GM12891 (cell line): Measurements from ENCODE around the gene ZC3H7A.

Experiments used
- DNase-seq: peaks from one replicate; pipeline ENCODE4 v3.0.0; 2011; ENCODE audit warnings: low spot score; ENCODE audit not compliant: insufficient read length
- FAIRE-seq: peaks from 2 replicates; lab custom pipeline; 2011; peaks lifted over from hg19 to GRCh38; lab: Jason Lieb, UNC
- PAX5 ChIP-seq: IDR thresholded peaks from 2 replicates; pipeline ENCODE4 v1.6.1; 2011; ENCODE audit warnings: low read length, moderate library complexity, mild to moderate bottlenecking; ENCODE audit not compliant: insufficient read depth, severe bottlenecking
- POLR2A ChIP-seq: IDR thresholded peaks from 2 replicates; pipeline ENCODE4 v1.6.1; 2011; ENCODE audit warnings: low read depth, low read length, control low read depth
- POLR2AphosphoS5 ChIP-seq: IDR thresholded peaks from 2 replicates; pipeline ENCODE4 v1.6.1; 2011; ENCODE audit warnings: low read depth, low read length, control low read depth
- POU2F2 ChIP-seq: IDR thresholded peaks from 2 replicates; pipeline ENCODE4 v1.6.1; 2011; ENCODE audit warnings: low read depth, mild to moderate bottlenecking, control low read depth, low read length, moderate library complexity
- SPI1 ChIP-seq: IDR thresholded peaks from 2 replicates; pipeline ENCODE4 v1.6.1; 2011; ENCODE audit warnings: low read depth, low read length, control low read depth
- TAF1 ChIP-seq: IDR thresholded peaks from 2 replicates; pipeline ENCODE4 v1.6.1; 2011; ENCODE audit warnings: low read depth, low read length, control low read depth

ZC3H7A gene

DNA sequence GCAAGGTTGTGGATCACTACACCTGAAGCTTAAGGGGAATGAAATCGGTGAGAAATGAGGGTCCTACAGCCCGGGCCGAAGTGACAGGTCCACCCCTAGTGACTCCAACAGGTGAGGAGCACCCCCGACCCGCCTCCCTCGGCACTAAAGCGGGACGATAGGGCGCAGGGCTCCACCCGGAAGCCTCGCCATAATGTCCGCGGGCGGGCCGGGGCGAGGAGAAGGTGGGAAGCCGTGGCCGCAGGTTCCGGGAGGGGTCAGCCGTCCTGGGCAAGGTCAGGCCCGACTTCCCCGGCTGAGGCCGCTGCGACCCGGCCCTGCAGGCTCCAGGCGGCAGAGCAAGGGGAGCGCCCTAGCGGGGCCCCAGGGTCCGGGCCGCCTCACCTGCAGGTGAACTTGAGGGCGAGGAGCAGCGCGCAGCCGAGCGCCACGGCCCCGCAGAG is 54.9 kb downstream of the ZC3H7A start:
- DNase-seq (peak; percentile 38), FAIRE-seq (peak; percentile 35)
- TF ChIP-seq POLR2A = no peak
- no peak for TF ChIP-seq SPI1
- TF ChIP-seq POLR2AphosphoS5 = no peak; the same call in 1 of the 2 replicates
- TF ChIP-seq TAF1 = no peak; the same call in 1 of the 2 replicates
- TF ChIP-seq PAX5 = no peak
- TF ChIP-seq POU2F2 = no peak

DNA sequence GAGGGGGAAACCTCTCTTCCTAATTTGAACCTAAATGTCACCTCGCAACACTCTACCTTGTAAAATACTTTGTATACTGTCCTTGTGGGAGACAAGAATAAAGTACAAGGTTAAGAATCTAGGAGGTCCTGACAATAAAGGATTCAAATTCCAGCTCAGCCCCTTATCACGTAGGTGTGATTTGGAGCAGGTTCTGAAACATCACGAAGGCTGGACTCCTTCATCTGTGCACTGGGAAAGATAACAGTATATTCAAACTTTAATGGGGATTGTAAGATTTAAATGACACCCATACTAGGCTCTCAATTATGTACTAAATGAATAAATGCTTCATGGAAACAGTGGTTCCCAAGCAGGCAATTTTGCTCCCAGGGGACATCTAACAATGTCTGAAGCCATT is 56.5 kb downstream of the ZC3H7A start:
- FAIRE-seq (no peak), DNase-seq (no peak)
- no peak for TF ChIP-seq PAX5
- TF ChIP-seq POLR2A = no peak
- no peak for TF ChIP-seq SPI1
- TF ChIP-seq TAF1 = no peak
- no peak for TF ChIP-seq POLR2AphosphoS5
- no peak for TF ChIP-seq POU2F2

DNA sequence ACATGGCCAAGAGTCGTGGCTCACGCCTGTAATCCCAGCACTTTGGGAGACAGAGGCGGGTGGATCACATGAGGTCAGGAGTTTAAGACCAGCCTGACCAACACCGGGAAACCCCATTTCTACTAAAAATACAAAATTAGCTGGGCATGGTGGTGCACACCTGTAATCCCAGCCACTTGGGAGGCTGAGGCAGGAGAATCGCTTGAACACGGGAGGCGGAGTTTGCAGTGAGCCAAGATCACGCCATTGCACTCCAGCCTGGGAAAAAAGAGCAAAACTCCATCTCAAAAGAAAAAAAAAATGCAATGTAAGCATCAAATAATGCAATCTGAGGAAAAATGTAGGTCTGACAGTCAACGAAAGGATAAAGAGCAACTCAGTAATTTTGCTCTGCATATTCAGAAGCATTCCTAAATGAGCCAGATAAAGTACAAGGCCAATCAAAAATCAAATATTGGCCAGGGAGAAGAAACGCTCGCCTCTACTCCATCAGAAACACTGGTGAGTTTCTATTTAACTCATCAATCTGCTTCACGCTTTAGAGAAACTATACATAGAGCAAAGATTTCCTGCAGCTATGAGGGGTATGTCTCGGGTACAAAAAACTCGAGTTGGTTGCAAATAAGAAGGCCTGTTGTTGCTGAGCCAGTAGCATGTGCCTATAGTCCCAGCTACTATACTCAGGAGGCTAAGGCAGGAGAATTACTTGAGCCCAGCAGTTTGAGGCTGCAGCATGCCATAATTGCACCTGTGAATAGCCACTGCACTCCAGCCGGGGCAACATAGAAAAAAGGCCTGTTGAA is 58.1 kb downstream of the ZC3H7A start:
- FAIRE-seq = no peak
- TF ChIP-seq POU2F2 = no peak
- no peak for TF ChIP-seq POLR2AphosphoS5
- no peak for TF ChIP-seq TAF1
- no peak for TF ChIP-seq PAX5
- no peak for TF ChIP-seq SPI1
- no peak for TF ChIP-seq POLR2A
- DNase-seq = no peak

DNA sequence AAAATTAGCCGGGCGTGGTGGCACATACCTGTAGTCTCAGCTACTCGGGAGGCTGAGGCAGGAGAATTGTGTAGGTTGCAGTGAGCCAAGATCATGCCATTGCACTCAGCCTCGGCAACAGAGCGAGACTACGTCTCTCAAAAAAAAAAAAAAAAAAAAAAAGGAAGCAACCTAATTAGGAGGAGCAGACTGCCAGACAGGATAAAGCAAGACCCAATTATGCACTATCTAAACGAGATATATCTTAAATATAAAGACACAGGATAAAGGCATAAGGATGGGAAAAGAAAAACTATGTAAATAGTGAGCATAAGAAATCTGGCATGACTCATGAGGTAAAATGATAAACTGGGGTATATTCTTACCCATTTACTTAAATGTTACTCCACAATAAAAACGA is 59.3 kb downstream of the ZC3H7A start:
- DNase-seq (no peak), FAIRE-seq (no peak)

DNA sequence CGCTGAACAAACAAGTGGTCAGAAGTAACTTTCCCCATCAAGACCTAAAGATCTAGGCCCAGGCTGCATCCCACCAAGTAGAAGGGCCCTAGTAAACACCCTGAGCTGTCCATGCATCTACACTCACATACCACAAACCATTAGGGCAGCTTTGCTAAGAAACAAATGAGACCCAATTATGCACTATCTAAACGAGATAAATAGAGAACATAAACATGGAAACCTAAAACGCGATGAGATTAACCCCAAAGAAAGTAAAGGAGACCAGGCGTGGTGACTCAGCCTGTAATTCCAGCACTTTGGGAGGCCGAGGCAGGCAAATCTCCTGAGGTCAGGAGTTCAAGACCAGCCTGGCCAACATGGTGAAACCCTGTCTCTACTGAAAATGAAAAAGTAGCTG is 60.2 kb downstream of the ZC3H7A start:
- no peak for DNase-seq
- FAIRE-seq = no peak
- TF ChIP-seq POLR2A (no peak), SPI1 (no peak), TAF1 (no peak), POLR2AphosphoS5 (no peak), PAX5 (no peak), POU2F2 (no peak)

More for the DNA sequence above, 59.3 kb downstream of the ZC3H7A start:
- TF ChIP-seq TAF1 (no peak), POLR2AphosphoS5 (no peak), PAX5 (no peak), SPI1 (no peak), POU2F2 (no peak), POLR2A (no peak)

DNA sequence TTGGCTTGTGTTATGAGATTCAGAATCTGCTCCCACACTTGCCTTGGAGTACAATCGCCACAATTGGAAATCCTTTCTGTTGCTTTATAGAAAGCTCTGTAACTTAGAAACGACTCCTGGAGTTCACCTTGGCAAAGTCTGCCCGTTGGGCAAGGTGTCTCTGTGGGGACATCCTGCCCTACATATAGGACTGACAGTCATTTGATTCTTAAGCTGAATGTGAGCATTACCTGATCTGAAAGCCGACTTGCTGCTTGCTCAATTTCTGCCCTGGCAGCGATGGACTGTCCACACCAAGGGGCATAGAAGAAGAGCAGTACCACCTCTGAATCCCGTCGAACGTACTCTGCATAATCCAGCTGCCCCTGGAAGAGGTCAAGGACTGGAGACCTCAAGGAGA is 61.3 kb downstream of the ZC3H7A start:
- DNase-seq (no peak), FAIRE-seq (no peak)
- TF ChIP-seq PAX5 (no peak), POU2F2 (no peak), TAF1 (no peak)

DNA sequence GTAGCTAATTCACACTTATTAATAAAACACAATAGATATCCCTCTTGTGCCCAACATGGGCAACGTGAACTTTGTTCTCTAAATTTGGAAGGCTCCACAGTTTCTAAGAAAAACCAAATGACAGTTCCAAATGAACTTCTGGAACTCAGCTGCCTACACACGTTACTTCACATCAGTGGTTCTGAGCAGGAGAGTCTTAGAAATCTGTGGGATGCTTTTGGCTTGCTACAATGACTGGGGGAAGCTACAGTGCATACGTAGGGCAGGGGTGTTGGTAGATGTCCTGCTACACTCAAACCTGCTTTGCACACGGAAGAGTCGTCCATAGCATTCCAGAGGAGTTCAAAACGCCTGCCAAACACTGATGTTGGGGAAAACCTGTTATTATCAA is 62.4 kb downstream of the ZC3H7A start:
- no peak for TF ChIP-seq SPI1
- no peak for TF ChIP-seq POLR2AphosphoS5
- TF ChIP-seq TAF1 = no peak
- no peak for TF ChIP-seq POU2F2
- no peak for TF ChIP-seq PAX5
- no peak for TF ChIP-seq POLR2A
- FAIRE-seq (no peak), DNase-seq (no peak)

DNA sequence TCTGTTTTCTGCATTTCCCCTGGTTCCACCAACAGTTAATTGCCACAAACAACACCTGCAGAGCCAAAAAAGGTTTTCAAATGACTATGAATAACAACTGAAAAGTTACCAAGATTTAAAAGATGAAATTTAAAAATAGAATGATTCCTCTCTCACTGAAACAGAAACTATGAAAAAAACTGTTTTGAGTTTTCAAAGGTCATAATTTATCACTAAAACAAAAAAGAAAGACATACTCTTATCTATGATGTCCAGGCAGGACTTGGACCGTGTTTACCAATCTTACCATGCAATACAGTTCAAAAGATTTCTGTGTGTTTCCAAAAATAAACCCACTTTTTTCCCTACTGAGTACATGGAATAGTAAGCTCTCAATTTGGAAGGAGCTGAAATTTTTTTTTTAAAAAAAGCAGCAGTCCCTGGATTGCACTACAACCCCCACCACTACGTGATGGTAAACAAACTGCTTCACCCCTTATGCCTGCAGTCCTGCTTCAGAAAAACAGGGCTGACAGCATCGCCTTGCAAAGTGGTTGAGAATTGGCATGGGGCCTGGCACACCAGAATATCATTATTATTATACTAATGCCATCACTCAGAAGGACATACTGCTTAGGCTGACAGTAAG is 62.9 kb downstream of the ZC3H7A start:
- FAIRE-seq = peak; percentile 20
- DNase-seq = no peak
- TF ChIP-seq TAF1 (no peak), POLR2A (no peak), SPI1 (no peak), POU2F2 (no peak), PAX5 (no peak), POLR2AphosphoS5 (no peak)

DNA sequence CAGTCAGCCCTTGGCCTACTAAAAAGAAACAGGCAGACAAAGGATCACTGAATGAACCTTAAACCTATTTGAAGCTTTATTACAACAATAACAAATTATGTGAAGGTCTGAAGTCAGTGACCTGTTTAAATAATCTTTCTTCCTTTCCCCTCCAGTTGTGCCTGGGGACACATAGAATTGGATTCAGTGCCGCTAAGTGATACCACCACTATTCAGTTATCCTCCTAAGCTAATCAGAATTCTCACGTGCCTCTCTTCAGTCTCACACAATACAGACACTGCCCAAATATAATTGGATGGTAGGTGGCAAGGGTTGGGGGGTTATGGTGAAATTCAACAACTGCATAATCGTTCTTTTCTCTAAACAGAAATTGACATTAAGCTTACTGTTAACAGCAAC is 65.8 kb downstream of the ZC3H7A start:
- TF ChIP-seq POLR2A (no peak), POLR2AphosphoS5 (no peak), POU2F2 (no peak), TAF1 (no peak), PAX5 (no peak), SPI1 (no peak)
- DNase-seq (no peak), FAIRE-seq (no peak)
